SK-N-SH (cell line): ENCODE measurements around the gene GIPC2. TPM values are rescaled to one million over a fixed set of nuclear protein-coding genes. Genes with fewer than 3 reads are reported as not detected.

Experiments used
- CTCF ChIA-PET: fragments of 300-600, 350-600 bp; formaldehyde crosslinking; extraction: SDS; loops from one replicate; lab custom pipeline; 2021; lab: Yijun Ruan, JAX
- POLR2A ChIA-PET: fragments of 350-600 bp; sonication (Branson Sonifier 250); formaldehyde crosslinking; extraction: SDS; loops from one replicate; lab custom pipeline; 2020; ENCODE audit warnings: antibody characterized with exemption, inconsistent platforms; lab: Yijun Ruan, JAX
- DNase-seq: peaks from one replicate; pipeline ENCODE4 v3.0.0; 2012
- H2AFZ ChIP-seq: fragments of 200-600 bp; sonication (generic); 2 replicates; pipeline ENCODE4 v1.8.1; 2016; ENCODE audit warnings: antibody characterized with exemption, mild to moderate bottlenecking, low read depth
- H3F3A ChIP-seq: fragments of 200-600 bp; sonication (generic); replicated peaks from 2 replicates; pipeline ENCODE3; 2016; ENCODE audit warnings: antibody characterized with exemption, mild to moderate bottlenecking; ENCODE audit not compliant: insufficient read depth
- H3K27ac ChIP-seq, 2 experiments: fragments of 200-500 bp in 1 of 2; fragments of 200-600 bp in 1 of 2; sonication (Bioruptor generic) in 1 of 2; sonication (generic), shearing (Covaris generic) in 1 of 2; 2 replicates each; pipeline versions ENCODE4 v1.5.1 to v1.6.1; 2014 to 2016; ENCODE audit warnings: low read depth in 2 of 2, inconsistent platforms in 1 of 2, low read length in 1 of 2, mild to moderate bottlenecking in 1 of 2, mixed read lengths in 1 of 2
- H3K27me3 ChIP-seq: fragments of 200-600 bp; sonication (generic), shearing (Covaris generic); 2 replicates; pipeline ENCODE4 v1.6.1; 2016; ENCODE audit warnings: mixed run types; ENCODE audit not compliant: insufficient read depth
- H3K36me3 ChIP-seq, 2 experiments: fragments of 200-500 bp in 1 of 2; fragments of 200-600 bp in 1 of 2; sonication (Bioruptor generic) in 1 of 2; sonication (generic) in 1 of 2; replicated peaks in 1 of 2; 2 replicates each; pipeline versions ENCODE3 to v1.5.1; 2014 to 2016; ENCODE audit warnings: low read length in 1 of 2, mild to moderate bottlenecking in 1 of 2; ENCODE audit not compliant: insufficient read depth in 2 of 2, control insufficient read depth in 1 of 2
- H3K4me1 ChIP-seq, 2 experiments: fragments of 200-500 bp in 1 of 2; fragments of 200-600 bp in 1 of 2; sonication (Bioruptor generic) in 1 of 2; sonication (generic), shearing (Covaris generic) in 1 of 2; 2 replicates each; pipeline versions ENCODE4 v1.5.1 to v1.6.1; 2014 to 2016; ENCODE audit warnings: low read depth in 1 of 2, low read length in 1 of 2, mixed run types in 1 of 2; ENCODE audit not compliant: insufficient read depth in 2 of 2, control insufficient read depth in 1 of 2
- H3K4me2 ChIP-seq: fragments of 200-600 bp; sonication (generic), shearing (Covaris generic); 2 replicates; pipeline ENCODE4 v1.6.1; 2017; ENCODE audit warnings: mixed run types
- H3K4me3 ChIP-seq, 2 experiments: fragments of 200-500 bp in 1 of 2; fragments of 200-600 bp in 1 of 2; sonication (Bioruptor generic) in 1 of 2; sonication (generic), shearing (Covaris generic) in 1 of 2; 2 replicates each; pipeline versions ENCODE4 v1.5.1 to v1.8.1; 2014 to 2016; ENCODE audit warnings: low read depth in 2 of 2, inconsistent platforms in 1 of 2, low read length in 1 of 2, mild to moderate bottlenecking in 1 of 2, mixed read lengths in 1 of 2, moderate library complexity in 1 of 2
- H3K79me2 ChIP-seq: fragments of 200-600 bp; sonication (generic); 2 replicates; pipeline ENCODE4 v1.8.1; 2017; ENCODE audit warnings: mild to moderate bottlenecking; ENCODE audit not compliant: insufficient read depth
- H3K9ac ChIP-seq: fragments of 200-600 bp; sonication (generic); 2 replicates; pipeline ENCODE4 v1.6.1; 2017; ENCODE audit warnings: mixed run types
- H3K9me2 ChIP-seq: fragments of 200-600 bp; sonication (generic); 2 replicates; pipeline ENCODE4 v1.6.1; 2017; ENCODE audit warnings: mixed run types
- H3K9me3 ChIP-seq: fragments of 200-600 bp; sonication (generic); 2 replicates; pipeline ENCODE4 v1.6.1; 2017; ENCODE audit warnings: mixed run types, mild to moderate bottlenecking, moderate library complexity
- H4K20me1 ChIP-seq: fragments of 200-600 bp; sonication (generic); 2 replicates; pipeline ENCODE4 v1.6.1; 2017; ENCODE audit warnings: mild to moderate bottlenecking, mixed run types; ENCODE audit not compliant: insufficient read depth
- CHD2 ChIP-seq: fragments of 150-350 bp; IDR thresholded peaks from 2 replicates; pipeline ENCODE4 v1.6.1; 2018; ENCODE audit warnings: low read length; ENCODE audit not compliant: partially characterized antibody
- EZH2phosphoT487 ChIP-seq: fragments of 200-600 bp; sonication (generic); IDR thresholded peaks from 2 replicates; pipeline ENCODE4 v1.6.1; 2017; ENCODE audit warnings: low read depth, mixed run types, mild to moderate bottlenecking, antibody characterized with exemption, moderate library complexity, borderline replicate concordance
- FOSL2 ChIP-seq: IDR thresholded peaks from 2 replicates; pipeline ENCODE4 v1.4.0; 2012; ENCODE audit warnings: low read depth, mild to moderate bottlenecking, moderate library complexity, borderline replicate concordance
- FOXM1 ChIP-seq: IDR thresholded peaks from 2 replicates; pipeline ENCODE4 v1.4.0; 2012; ENCODE audit warnings: low read depth, mild to moderate bottlenecking
- GABPA ChIP-seq: IDR thresholded peaks from 2 replicates; pipeline ENCODE4 v1.4.0; 2012; ENCODE audit warnings: low read depth, mild to moderate bottlenecking
- POLR2AphosphoS5 ChIP-seq: IDR thresholded peaks from 2 replicates; pipeline ENCODE4 v1.6.1; 2012; ENCODE audit warnings: low read depth, low read length
- RCOR1 ChIP-seq: fragments of 150-350 bp; IDR thresholded peaks from 2 replicates; pipeline ENCODE4 v1.6.1; 2017; ENCODE audit warnings: antibody characterized with exemption, low read length
- REST ChIP-seq: IDR thresholded peaks from 2 replicates; pipeline ENCODE4 v1.6.1; 2012; ENCODE audit warnings: mild to moderate bottlenecking, low read depth, low read length, moderate library complexity
- RXRA ChIP-seq: IDR thresholded peaks from 2 replicates; pipeline ENCODE4 v1.4.0; 2012; ENCODE audit warnings: low read depth, mild to moderate bottlenecking, borderline replicate concordance
- TCF12 ChIP-seq: IDR thresholded peaks from 2 replicates; pipeline ENCODE4 v1.4.0; 2012
- WGBS: methylation state at CpG from one replicate; pipeline ENCODE4 v1.1.6; 2017; ENCODE audit warnings: low lambda C conversion rate; 5-methylcytosine and 5-hydroxymethylcytosine counted together
- polyA plus RNA-seq, 3 experiments: library from polyadenylated mRNA; depleted of rRNA; stranded (reverse); fragments of >200 nt; gene quantifications; 2 replicates each; pipeline ENCODE4 v1.2.3, GENCODE V29; 2012
- TF ChIP-seq, protein P1 (sequence below): IDR thresholded peaks from 2 replicates; pipeline ENCODE4 v1.4.0; 2012; ENCODE audit warnings: low read depth, borderline replicate concordance
- TF ChIP-seq, protein P2 (sequence below): fragments of 150-350 bp; IDR thresholded peaks from 2 replicates; pipeline ENCODE4 v1.6.1; 2016; ENCODE audit warnings: mild to moderate bottlenecking, low read depth, low read length

Gene GIPC2
- polyA plus RNA-seq, 1 of the 3 experiments (the other 2 are of a cell fraction), result 0.02 TPM

GRCh38 chr1:78051005-78051404, 5.2 kb downstream of the GIPC2 start:
- H3K4me3 ChIP-seq, result no peak overlapping the region
- no peaks in the 10 kb centered on the region for H3K27me3 ChIP-seq
- POLR2A ChIA-PET, result no interaction called here
- TF ChIP-seq, protein P1, sequence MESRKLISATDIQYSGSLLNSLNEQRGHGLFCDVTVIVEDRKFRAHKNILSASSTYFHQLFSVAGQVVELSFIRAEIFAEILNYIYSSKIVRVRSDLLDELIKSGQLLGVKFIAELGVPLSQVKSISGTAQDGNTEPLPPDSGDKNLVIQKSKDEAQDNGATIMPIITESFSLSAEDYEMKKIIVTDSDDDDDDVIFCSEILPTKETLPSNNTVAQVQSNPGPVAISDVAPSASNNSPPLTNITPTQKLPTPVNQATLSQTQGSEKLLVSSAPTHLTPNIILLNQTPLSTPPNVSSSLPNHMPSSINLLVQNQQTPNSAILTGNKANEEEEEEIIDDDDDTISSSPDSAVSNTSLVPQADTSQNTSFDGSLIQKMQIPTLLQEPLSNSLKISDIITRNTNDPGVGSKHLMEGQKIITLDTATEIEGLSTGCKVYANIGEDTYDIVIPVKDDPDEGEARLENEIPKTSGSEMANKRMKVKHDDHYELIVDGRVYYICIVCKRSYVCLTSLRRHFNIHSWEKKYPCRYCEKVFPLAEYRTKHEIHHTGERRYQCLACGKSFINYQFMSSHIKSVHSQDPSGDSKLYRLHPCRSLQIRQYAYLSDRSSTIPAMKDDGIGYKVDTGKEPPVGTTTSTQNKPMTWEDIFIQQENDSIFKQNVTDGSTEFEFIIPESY, result no peak
- no peak for TF ChIP-seq FOXM1
- TF ChIP-seq REST, result no peak
- TF ChIP-seq, protein P2, sequence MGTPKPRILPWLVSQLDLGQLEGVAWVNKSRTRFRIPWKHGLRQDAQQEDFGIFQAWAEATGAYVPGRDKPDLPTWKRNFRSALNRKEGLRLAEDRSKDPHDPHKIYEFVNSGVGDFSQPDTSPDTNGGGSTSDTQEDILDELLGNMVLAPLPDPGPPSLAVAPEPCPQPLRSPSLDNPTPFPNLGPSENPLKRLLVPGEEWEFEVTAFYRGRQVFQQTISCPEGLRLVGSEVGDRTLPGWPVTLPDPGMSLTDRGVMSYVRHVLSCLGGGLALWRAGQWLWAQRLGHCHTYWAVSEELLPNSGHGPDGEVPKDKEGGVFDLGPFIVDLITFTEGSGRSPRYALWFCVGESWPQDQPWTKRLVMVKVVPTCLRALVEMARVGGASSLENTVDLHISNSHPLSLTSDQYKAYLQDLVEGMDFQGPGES, result no peak
- TF ChIP-seq GABPA, result no peak
- no peak for TF ChIP-seq TCF12
- TF ChIP-seq EZH2phosphoT487, result no peak
- TF ChIP-seq RXRA, result no peak
- TF ChIP-seq RCOR1, result no peak
- TF ChIP-seq FOSL2, result no peak
- TF ChIP-seq CHD2, result no peak
- no peak for TF ChIP-seq POLR2AphosphoS5
- no peak overlapping the region for H3K4me2 ChIP-seq
- H3K27ac ChIP-seq, result no peak overlapping the region
- no peaks in the 10 kb centered on the region; a peak in 1 of 4 replicates for H3K4me1 ChIP-seq
- no peak overlapping the region for H2AFZ ChIP-seq
- WGBS, result 98% methylated on average over 2 of the region's 2 CpGs
- H3K9me3 ChIP-seq, result no peaks in the 10 kb centered on the region
- H3K9ac ChIP-seq, result no peak overlapping the region
- H3K9me2 ChIP-seq, result no peaks in the 10 kb centered on the region
- DNase-seq, result no peak
- no peaks in the 10 kb centered on the region for H3K79me2 ChIP-seq
- CTCF ChIA-PET, result no interaction called here
- no peaks in the 10 kb centered on the region for H3F3A ChIP-seq
- H3K36me3 ChIP-seq, result no peaks in the 10 kb centered on the region
- H4K20me1 ChIP-seq, result no peaks in the 10 kb centered on the region
